Activated CD4-positive, alpha-beta T cell treated with anti-CD3 and anti-CD28 coated beads, Interleukin-10, Interleukin-2, amounts not matched to agents 100 ng/mL and 50 ng/mL, durations not matched to agents 16 hours and 8 hours (primary cell): Measurements from ENCODE around the gene LPCAT3.
A peak's percentile ranks its signal among the peaks of the same experiment; 100 is the strongest.

Experiments
- DNase-seq: peaks from one replicate; pipeline ENCODE4 v3.0.0-alpha.2; 2020

LPCAT3 gene

DNA sequence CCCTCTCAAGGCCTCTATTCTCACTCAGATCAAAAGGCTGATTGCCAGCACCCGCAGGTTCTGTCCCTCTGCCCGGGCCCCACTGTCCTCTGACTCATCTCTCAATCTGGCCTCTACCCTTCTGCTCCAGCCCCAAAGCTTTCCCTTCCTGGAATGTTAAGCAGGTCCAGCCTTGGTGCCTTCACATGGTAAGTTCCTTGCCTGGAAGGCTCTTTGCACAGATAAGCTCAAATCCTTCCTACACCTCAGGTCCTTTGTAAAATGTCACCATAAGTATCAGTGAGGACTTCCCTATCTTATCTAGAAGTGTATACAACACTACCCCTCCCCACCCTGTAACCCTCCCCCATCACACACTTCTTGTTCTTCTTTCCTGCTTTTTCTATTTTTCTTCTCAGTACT lies 22.2 kb downstream of the LPCAT3 start:
- DNase-seq, result no peak

DNA sequence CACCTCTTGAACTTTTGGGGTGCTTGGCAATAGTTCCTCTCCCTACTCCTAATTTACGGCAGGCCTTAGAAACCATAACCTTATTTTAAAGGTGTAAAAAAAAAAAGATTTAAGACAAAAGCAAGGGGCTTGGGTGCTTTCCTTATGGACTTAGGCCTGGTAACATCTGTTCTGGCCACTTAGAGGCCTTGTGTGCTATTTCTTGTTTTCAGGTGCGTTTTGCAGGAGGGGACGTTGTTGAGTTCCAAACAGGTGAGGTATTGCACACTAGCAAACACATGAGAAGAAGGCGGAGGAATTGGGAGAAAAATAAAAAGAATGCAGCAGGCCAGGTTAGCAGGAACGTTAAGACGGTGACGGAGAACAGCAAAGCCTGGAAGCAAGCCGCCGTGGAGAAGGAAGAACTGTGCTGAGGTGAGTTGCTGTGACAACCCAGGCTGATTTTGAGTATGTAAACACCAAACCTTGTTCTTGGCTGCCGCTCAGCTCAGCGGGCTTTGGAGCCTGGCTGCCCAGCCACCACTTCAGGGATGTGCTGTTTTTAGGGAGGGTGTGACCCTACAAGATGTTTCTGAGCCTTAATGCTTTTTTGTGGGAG lies 30.2 kb downstream of the LPCAT3 start:
- no peak for DNase-seq

DNA sequence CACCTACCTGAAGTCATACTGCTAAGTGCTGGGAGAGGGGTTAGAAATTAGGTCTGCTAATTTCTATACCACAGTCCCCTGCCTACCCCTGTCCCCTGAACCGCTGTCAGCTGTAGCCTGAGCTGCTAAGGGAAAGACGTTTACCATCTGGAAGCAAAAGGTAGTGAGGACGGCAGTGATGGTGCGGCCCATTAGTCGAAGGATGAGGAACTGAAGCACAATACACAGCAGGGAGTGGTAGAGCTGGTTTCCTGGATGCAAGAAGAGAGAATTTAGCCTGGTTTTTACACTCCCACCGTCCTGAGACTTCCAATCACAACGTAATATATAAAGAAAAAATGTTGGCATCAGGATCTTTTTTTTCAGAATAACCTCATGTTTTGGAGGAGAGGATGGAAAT lies 35.7 kb downstream of the LPCAT3 start:
- DNase-seq, result no peak

DNA sequence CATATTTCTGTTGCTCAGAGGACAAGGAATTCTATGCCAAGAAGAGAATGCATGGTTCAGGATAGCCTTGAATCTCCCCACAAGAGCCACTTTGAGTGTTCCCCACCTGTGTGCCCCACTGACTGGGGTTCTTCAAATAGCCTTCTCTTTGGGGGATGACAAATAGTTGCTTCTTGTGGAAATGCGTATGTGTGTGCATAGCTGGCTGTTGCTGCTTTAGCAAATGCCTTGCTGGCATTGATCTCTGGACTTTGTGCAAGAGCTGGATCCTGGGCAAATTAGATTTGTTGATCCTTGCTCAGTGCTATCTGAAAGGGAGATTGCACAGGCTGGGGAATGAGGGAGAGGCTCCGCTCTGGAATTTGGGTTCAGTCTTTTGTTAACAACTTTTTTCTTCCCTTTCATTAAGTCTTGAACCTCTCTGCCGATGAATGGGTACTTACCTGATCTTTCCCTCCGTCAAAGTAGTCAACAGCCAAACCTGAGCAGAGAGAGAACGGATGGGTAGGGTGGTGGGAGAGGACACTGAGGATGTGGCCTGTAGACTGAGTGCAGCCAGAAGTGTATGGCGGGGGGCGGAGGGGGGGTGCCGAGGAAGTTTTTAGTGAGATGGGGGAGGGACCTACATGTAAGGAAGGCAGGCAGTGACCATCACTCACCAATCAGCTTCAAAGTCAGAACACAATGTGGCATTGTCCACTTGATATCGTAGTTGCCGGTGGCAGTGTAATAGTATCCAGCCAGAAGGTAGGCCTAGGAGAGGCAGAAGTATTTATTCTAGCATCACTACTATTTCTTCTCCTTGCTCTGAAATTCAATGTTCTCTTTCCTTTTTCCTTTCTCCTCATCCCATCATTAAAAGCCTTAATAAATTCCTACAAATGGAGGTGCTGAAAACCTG lies 36.9 kb downstream of the LPCAT3 start:
- no peak for DNase-seq

DNA sequence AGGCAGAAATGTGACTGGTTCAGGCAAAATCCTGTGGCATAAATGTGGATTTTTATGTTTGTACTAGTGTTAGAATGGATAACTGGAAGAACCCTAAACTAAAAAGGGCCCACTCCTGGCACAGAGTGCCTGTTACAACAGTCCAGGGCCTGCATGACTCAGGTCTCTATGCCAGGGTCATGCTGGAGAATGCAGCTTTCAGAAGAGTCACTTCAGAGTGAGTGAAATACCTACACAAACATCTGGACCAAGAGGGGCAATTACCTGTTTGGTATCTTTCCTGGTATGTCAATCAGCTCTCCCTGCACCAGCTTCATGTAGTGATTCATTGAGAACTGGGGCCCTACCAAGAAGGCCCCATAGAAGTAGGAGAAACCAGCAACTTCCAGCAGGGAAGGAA lies 37.5 kb downstream of the LPCAT3 start:
- no peak for DNase-seq

DNA sequence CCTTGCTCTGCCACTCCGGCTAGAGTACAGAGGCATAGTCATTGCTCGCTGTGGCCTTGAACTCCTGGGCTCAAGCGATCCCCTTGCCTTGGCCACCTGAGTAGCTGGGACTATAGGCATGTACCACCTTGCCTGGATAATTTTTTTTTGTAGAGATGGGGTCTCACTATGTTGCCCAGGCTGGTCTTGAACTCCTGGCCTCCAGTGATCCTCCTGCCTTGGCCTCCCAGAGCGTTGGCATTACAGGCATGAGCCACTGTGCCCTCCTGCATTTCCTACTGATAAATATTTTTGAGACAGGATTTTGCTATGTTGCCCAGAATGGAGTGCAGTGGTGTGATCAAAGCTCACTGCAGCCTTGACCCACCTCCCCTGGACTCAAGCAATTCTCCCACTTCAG lies 38.2 kb downstream of the LPCAT3 start:
- no peak for DNase-seq

DNA sequence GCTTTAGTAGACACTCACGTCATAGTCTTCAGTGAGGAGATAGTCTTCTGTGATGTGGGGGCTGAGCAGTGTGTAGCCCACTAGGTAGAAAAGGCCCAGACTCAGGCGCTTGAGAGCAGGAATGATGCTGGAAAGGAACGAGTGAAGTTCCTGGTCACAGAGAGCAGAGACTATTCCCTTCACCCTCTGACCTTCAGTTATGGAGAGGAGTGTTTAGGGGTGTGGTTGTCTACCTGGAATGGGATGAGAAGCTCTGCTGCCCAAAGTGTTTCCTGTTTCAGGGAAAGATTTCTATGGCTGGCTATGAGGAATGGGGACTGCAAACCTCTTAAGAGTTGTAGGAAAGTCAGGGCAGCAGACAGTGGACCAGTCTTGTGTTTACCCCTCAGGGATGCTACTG lies 38.8 kb downstream of the LPCAT3 start:
- no peak for DNase-seq

DNA sequence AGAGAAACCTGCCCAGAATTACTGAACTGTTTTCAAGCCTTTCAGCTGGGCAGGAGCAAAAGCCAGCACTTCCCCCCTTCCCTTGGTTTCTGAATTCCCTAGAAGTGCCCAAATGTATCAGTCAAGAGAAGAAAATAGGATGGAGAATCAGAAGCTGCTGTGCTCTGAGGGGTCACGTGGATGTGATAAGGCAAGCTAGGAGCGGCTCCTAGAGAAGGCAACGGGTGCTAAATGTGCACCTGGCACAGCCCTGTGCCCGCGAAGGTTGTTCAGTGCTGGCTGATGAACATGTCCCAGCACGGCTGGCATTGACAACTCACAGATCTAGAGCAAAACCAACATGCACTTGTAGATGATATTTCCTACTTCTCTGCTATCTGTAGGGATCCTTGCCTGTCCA lies 39.3 kb downstream of the LPCAT3 start:
- DNase-seq, result no peak

DNA sequence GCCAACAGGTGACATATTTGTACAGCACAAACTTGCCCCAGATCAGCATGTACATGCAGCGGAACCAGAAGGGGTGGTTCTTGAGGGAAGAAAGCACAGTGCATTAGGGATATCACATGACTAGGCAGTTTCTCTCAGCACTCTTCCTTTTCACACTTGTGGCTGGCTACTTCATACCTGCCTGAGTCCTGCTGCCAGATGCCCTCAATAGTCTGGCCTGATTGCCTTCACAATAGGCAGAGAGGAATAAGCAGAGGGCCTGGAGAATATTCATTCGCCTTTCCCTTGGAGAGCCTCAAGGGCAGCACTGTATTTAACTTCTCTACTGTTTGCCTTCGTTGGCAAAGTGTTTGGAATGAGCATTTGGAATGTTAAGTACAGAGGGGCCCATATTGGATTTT lies 39.7 kb downstream of the LPCAT3 start:
- no peak for DNase-seq

DNA sequence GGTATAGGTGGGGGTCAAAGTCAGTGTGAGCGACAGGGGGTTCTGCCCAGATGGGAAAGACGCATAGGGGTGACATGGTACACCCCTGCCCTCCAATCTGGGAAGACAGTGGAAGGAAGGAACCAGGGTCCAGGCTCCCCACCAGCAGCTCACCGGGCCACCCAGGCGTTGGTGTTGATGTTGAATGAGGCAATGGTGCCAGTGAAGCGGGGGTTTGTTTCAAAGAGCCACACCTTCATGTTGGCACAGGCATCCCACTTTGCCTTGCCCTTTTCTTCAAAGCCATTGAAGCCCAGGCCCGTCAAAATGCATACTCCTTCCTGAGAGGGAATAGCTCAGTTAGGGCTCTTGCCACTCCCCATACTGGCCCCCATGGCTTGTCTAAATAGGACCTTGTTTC lies 40.1 kb downstream of the LPCAT3 start:
- no peak for DNase-seq

DNA sequence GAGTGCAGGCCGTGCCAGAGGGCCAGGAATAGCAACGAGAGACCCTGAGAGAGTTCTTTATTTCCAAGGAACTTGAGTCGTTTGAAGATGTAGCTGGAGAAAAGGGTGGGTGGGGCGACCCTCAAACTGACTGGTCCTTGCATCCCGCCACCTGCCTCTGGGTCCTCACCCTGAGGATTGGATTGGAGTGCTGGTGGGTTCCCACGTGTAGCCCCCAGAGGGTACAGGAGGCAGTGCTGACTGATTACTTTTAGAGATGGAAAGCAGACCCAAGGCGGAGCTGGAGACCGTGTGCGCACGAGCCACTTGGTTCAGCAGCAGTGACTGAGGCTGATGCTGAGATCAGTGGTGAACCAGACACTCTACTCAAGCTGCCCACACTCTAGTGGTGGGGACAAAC lies 40.6 kb downstream of the LPCAT3 start:
- no peak for DNase-seq

DNA sequence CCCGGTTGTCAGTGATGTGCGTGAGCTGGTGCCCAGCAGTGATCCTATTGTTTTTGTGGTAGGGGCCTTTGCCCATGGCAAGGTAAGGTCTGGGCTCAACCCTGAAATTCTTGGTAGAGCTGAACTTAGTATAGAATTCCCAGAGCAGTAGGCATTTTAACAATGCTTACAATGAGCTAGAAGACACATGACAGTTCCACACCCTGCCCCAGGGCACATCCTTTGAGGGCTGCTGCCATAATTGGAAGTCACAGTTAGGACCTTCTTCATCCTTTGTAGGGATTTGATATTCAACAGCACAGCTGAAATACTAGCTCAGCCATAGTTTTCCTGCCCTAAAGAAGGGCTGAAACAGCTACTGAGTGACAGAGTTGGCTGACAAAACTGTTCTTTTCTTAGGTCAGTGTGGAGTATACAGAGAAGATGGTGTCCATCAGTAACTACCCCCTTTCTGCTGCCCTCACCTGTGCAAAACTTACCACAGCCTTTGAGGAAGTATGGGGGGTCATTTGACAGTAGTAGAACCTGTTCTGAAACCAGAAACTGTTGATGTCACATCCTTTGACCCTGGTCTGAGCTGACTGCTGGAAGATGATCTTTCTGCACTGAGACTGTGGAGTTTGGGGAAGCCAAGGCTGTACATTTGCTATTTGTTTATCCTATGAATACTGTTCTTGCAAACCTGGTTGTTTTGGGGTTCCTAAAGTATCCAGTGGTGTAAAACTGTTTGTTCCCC lies 42.8 kb downstream of the LPCAT3 start:
- DNase-seq, result no peak

DNA sequence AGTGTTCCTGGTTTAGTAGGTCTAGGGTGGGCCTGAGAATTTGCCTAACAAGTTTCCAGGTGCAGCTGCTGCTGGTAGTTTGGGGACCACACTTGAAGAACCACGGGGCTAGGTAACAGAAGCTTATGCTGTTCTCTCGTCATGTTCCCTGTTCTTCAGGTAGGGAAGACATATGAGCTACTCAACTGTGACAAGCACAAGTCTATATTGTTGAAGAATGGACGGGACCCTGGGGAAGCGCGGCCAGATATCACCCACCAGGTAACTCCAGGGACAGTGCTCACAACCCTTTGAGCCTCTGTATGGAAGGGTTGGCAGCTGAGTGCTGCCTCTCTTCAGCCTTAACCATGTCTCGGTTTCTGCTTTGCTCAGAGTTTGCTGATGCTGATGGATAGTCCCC lies 44.1 kb downstream of the LPCAT3 start:
- DNase-seq, result no peak

DNA sequence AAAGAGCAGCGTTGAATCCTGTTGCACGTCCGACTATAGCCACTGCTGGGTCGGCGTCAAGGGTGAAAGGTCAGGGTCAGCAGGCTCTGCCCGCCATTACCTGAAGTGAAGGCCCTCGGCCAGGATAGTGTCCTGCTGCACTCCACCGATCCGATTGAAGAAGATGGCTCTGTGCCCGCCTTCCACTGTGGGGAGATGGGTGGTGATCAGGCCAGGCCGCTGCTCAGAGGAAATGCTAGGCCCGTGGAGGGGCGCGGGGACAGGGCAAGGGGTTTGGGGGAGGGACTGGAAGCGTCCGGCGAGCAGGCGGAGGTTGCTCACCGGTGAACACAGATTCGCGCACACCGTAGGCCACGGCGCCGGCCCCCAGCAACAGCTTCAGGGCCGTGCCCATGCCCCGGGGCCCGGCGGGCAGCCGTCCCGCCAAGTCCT lies 48.2 kb downstream of the LPCAT3 start:
- no peak for DNase-seq

DNA sequence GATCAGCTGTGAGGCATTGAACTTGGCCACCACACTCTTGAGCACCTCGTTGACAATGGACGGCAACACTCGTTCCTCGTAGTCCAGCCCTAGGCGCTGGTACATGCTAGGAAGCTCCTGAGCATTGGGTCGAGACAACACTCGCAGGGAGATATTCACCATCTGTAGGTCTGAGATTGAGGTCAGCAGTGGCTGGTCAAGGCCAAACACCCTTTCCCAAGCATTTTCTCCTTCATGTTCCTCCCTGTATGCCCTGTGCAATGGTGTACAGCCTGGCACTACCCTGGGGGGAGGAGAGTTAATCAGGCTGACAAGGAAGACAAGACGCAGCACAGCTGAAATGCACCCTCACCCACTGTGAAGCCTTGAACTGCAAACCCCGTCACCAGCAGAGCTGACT lies 49.9 kb downstream of the LPCAT3 start:
- DNase-seq, result no peak

DNA sequence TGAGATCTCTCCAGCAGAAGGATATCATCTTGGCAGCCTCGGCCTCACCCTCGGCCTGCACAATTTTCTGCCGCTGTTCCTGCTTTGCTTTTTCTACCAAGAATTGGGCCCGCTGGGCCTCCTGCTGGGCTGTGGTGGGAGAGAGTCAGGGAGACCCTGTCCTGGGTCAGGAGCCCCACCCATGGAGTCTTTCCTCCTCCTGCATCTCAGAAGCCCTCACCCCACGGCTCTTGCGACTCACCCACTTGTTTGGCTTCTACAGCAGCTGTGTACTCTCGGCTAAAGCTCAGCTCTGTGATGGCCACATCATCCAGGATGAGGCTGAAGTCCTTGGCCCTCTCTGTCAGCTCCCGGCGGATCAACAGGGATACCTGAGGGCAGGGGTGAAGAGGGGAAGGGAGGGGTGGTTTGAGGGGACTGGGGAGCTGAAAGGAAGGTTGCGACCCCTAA lies 50.6 kb downstream of the LPCAT3 start:
- no peak for DNase-seq

DNA sequence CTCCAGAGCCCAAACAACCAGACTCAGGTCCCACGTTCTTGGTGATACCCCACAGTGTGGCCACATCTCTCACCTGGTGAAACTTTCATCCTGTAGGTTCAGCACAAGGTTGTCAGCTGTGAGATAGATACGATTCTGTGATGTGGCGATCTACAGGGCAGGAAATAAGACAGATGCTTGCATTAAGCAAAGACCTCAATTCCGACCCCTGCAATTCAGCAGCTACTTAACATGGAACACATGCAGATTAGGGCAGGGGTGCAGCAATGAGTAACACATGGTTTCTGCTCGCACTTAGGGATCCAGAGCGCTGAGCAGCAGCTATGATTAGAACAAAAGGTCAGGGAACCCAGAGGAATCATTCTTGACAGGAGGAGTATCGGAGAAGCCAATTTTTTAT lies 51.9 kb downstream of the LPCAT3 start:
- no peak for DNase-seq

DNA sequence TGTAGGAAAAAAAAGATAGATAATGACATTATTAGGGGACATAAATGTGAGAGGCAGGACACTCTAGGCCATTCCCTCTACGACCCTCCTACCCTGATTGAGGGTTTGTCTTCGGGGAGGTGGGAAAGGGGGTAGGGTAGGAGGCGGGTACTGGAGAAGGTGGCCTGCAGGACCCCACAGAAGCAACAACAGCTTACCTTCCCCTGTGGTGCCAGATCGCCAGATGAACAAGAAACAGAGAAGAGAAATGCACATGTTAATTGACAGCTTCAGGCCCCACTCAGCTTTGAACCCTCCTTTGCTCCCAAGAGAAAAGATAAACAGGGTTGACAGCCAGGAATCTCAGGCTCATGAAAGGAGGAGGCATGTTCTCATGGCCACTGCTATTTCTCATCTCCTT lies 52.6 kb downstream of the LPCAT3 start:
- no peak for DNase-seq

DNA sequence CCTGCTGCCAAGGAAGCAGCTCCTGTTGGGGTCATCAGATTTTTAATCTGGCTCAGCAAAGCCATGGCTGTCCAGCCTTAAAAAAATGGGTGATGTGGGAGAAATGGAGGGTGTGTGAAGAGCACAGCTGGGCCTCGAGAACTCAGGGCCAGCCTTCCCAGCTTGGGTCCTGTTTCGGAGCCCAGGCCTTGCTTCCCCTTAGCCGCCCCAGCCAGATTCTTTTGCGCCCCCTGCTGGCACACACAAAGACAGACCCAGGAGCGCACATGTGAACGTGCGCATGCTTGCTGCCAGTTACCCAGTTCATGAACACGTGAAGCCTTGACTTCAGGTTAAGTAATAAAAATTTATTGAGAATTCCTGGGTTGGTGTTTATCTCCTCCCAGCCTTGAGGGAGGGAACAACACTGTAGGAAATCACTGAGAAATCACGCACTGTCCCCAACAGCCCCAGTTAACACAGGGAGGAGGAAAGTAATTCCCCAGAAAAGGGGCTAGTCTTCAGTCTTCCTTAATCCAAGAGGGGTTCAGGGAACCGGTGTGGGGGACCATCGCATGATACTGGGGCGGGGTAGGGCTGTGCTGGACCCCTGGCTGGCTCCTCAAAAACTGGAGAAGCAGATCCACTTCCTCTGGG lies 53.1 kb downstream of the LPCAT3 start:
- peak; percentile 92 for DNase-seq

DNA sequence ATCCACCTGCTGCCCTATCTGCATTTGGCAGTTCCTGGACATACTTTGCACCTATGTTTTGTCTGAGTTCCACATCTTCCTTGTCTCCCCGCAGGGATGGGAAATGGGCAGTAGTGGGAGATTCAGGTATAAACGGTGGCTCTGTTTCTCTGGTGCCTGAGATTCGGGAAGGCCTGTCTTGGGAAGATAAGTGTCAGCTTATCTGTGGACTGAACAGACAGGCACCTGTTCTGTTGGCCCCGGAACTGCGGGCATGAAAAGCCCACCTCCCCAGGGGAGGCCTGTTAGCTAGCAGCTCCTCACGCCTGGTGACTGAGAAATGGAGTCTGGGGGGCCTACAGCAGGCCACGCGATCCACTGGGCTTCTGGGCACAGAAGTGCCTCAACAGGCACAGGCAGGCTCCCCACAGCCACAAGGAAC lies 53.7 kb downstream of the LPCAT3 start:
- DNase-seq, result no peak

DNA sequence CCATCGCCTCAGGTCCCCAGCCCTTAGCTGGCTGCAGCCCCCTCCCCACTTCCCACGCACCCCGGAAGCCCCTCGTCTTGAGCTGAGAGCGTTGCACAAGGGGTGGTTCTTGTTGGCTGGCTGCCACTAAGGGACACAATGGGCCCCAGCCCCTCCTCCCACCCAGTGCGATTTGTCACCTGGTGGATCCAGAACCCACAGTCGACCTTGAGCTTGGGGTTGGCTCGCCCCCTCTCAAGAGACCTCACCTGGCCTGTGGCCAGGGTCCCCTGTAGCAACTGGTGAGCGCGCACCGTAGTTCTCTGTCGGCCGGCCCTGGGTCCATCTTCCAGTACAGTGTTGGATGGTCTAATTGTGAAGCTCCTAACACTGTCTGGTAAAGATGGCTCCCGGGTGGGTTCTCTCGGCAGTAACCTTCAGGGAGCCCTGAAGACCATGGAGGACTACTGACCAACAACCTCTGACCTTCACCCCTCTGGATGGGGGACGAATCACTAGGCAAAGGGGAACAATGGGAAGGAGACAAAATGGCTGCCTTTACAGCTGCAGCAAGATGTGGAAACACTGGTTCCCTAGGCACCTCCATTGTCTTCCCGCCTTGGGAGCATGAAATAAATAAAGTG lies 54.4 kb downstream of the LPCAT3 start:
- no peak for DNase-seq

DNA sequence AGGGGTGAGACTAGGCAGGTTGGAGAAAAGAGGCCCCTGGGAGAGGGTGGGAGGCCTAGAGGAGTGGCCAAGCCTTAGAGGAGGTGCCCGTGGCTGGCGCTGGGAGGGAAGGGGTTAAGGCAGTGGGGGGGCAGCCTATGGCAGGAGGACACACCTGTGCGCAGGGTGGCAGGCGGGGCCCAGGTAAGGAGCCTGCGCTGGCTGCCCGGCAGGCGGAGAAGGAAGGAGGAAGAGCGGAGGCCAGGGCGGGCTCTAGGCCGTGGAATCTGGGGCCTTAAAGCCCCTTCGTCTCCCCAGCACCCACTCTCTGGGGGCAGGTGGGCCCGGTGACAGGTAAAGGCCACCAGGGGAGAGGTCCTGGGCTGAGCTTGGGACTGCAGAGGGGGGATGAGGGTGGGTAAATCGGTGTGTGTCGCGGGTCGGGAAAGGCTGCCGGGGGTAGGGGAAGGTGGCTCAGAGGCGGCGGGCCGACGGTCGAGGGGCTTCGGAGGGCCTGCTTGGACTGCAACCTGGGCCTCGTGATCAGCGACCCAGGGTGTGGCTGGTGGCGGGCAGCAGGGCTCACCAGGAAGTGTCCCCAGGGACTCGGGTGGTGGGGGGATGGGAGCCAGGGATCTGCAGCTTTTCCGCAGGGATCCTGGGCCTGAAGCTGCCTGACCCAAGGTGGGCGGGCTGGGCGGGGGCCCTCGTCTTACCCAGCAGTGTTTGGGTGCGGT lies 55.1 kb downstream of the LPCAT3 start:
- no peak for DNase-seq
